ENCODE measurements around the gene IQCH.

- TF ChIP-seq, protein P1, sequence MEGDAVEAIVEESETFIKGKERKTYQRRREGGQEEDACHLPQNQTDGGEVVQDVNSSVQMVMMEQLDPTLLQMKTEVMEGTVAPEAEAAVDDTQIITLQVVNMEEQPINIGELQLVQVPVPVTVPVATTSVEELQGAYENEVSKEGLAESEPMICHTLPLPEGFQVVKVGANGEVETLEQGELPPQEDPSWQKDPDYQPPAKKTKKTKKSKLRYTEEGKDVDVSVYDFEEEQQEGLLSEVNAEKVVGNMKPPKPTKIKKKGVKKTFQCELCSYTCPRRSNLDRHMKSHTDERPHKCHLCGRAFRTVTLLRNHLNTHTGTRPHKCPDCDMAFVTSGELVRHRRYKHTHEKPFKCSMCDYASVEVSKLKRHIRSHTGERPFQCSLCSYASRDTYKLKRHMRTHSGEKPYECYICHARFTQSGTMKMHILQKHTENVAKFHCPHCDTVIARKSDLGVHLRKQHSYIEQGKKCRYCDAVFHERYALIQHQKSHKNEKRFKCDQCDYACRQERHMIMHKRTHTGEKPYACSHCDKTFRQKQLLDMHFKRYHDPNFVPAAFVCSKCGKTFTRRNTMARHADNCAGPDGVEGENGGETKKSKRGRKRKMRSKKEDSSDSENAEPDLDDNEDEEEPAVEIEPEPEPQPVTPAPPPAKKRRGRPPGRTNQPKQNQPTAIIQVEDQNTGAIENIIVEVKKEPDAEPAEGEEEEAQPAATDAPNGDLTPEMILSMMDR (conservative IDR thresholded peaks at IDR 0.05; ENCODE audit: low read depth, low read length) = no peak
- no peak for TF ChIP-seq EZH2 (IDR thresholded peaks at IDR 0.05; ENCODE audit: low read length, unreplicated experiment)
Measured at GRCh38 chr15:67463488-67463887, 208.9 kb downstream of the IQCH start.

All from PC-3 (cell line).